Liver (tissue), 3 donors: ENCODE results near the gene KCNQ1.

Source experiments
- ATF3 ChIP-seq: IDR thresholded peaks from 2 replicates; pipeline ENCODE4 v1.6.1; 2016; ENCODE audit warnings: antibody characterized with exemption
- CTCF ChIP-seq: fragments of 150-350 bp; IDR thresholded peaks from 2 replicates; pipeline ENCODE4 v1.5.1; 2017; ENCODE audit warnings: improper control_type of control experiment, low read depth, low read length; ENCODE audit not compliant: missing input control
- FOXA1 ChIP-seq: IDR thresholded peaks from 2 replicates; pipeline ENCODE4 v1.6.1; 2016; ENCODE audit warnings: antibody characterized with exemption
- GABPA ChIP-seq, 2 donors: IDR thresholded peaks in 1 of 2; conservative IDR thresholded peaks in 1 of 2; 2 replicates each; pipeline ENCODE4 v1.6.1; 2016; ENCODE audit warnings: antibody characterized with exemption in 2 of 2, mild to moderate bottlenecking in 1 of 2, moderate library complexity in 1 of 2
- HNF4A ChIP-seq, 2 donors: conservative IDR thresholded peaks; 2 replicates each; pipeline ENCODE4 v1.6.1; 2016; ENCODE audit warnings: antibody characterized with exemption in 2 of 2, mild to moderate bottlenecking in 2 of 2
- JUND ChIP-seq, 2 donors: IDR thresholded peaks; 2 replicates each; pipeline ENCODE4 v1.6.1; 2016; ENCODE audit warnings: antibody characterized with exemption in 2 of 2
- MAX ChIP-seq: IDR thresholded peaks from 2 replicates; pipeline ENCODE4 v1.6.1; 2016; ENCODE audit warnings: antibody characterized with exemption
- NR2F2 ChIP-seq: IDR thresholded peaks from 2 replicates; pipeline ENCODE4 v1.6.1; 2016; ENCODE audit warnings: antibody characterized with exemption
- RAD21 ChIP-seq, 2 donors: IDR thresholded peaks; 2 replicates each; pipeline ENCODE4 v1.6.1; 2016; ENCODE audit warnings: antibody characterized with exemption in 2 of 2, mild to moderate bottlenecking in 2 of 2
- REST ChIP-seq: IDR thresholded peaks from 2 replicates; pipeline ENCODE4 v1.6.1; 2016; ENCODE audit warnings: antibody characterized with exemption, mild to moderate bottlenecking
- SP1 ChIP-seq: IDR thresholded peaks from 2 replicates; pipeline ENCODE4 v1.6.1; 2018; ENCODE audit warnings: antibody characterized with exemption, mild to moderate bottlenecking
- TAF1 ChIP-seq: conservative IDR thresholded peaks from 2 replicates; pipeline ENCODE4 v1.6.1; 2016; ENCODE audit warnings: antibody characterized with exemption, mild to moderate bottlenecking
- YY1 ChIP-seq: IDR thresholded peaks from 2 replicates; pipeline ENCODE4 v1.6.1; 2016; ENCODE audit warnings: antibody characterized with exemption, mild to moderate bottlenecking
- ZBTB33 ChIP-seq: IDR thresholded peaks from 2 replicates; pipeline ENCODE4 v1.6.1; 2016; ENCODE audit warnings: antibody characterized with exemption
- donor health status: healthy.
- donor health status: healthy.

- TF ChIP-seq CTCF (no peak), ATF3 (no peak), REST (no peak), FOXA1 (no peak), ZBTB33 (no peak), TAF1 (no peak), SP1 (no peak), GABPA (IDR thresholded peaks at IDR 0.05 in 1 of 2, conservative IDR thresholded peaks at IDR 0.05 in 1 of 2) (no peak), RAD21 (IDR thresholded peaks at IDR 0.05) (no peak), MAX (no peak), JUND (IDR thresholded peaks at IDR 0.05) (no peak), NR2F2 (no peak), YY1 (no peak), HNF4A (conservative IDR thresholded peaks at IDR 0.05) (no peak)
Observed at GRCh38 chr11:2815762-2816496, 371.1 kb downstream of the KCNQ1 start.
